Stomach (tissue), 9 donors: ENCODE results near the gene OS9. TPM values are rescaled to one million over a fixed set of nuclear protein-coding genes. Genes with fewer than 3 reads are reported as not detected.

ENCODE experiments used
- DNase-seq, 2 donors: peaks; one replicate each; pipeline versions ENCODE4 v3.0.0 to v3.0.0-alpha.2; 2013 to 2019
- H3K27ac ChIP-seq, 5 donors: fragments of 200-600 bp in 4 of 5; sonication (generic) in 4 of 5; one replicate each; pipeline ENCODE4 v1.5.1; 2013 to 2019; ENCODE audit warnings: mild to moderate bottlenecking in 1 of 5, moderate library complexity in 1 of 5
- H3K27me3 ChIP-seq, 3 donors: fragments of 200-600 bp; sonication (generic); one replicate each; pipeline ENCODE4 v1.5.1; 2017 to 2019; ENCODE audit warnings: mixed run types in 1 of 3
- H3K36me3 ChIP-seq, 4 donors: fragments of 200-600 bp; sonication (generic); 1 replicate in 3 of 4; 2 replicates in 1 of 4; pipeline ENCODE4 v1.5.1; 2016 to 2019
- H3K4me1 ChIP-seq, 4 donors: fragments of 200-600 bp; sonication (generic); one replicate each; pipeline ENCODE4 v1.5.1; 2016 to 2019
- H3K4me3 ChIP-seq, 4 donors: fragments of 200-600 bp; sonication (generic) in 3 of 4; one replicate each; pipeline ENCODE4 v1.5.1; 2016 to 2019; ENCODE audit warnings: mild to moderate bottlenecking in 1 of 4
- H3K9me3 ChIP-seq, 4 donors: fragments of 200-600 bp; sonication (generic); one replicate each; pipeline ENCODE4 v1.5.1; 2016 to 2019
- CTCF ChIP-seq, 7 experiments: fragments of 450-650 bp in 4 of 7; fragments of 200-600 bp in 3 of 7; sonication (generic) in 3 of 7; IDR thresholded peaks; one replicate each; pipeline ENCODE4 v1.5.1; 2016 to 2019; ENCODE audit warnings: antibody characterized with exemption in 7 of 7, control low read depth in 2 of 7, mild to moderate bottlenecking in 1 of 7
- EP300 ChIP-seq: sonication (generic); formaldehyde crosslinking; IDR thresholded peaks from one replicate; pipeline ENCODE4 v1.6.1; 2017; ENCODE audit warnings: antibody characterized with exemption
- POLR2A ChIP-seq, 4 donors: fragments of 450-650 bp; IDR thresholded peaks; one replicate each; pipeline ENCODE4 v1.6.1; 2016; ENCODE audit warnings: antibody characterized with exemption in 4 of 4, control low read depth in 2 of 4, mild to moderate bottlenecking in 1 of 4, moderate library complexity in 1 of 4
- POLR2AphosphoS5 ChIP-seq, 3 donors: sonication (generic); formaldehyde crosslinking; IDR thresholded peaks; one replicate each; pipeline ENCODE4 v1.6.1; 2016; ENCODE audit warnings: antibody characterized with exemption in 3 of 3
- WGBS, 5 donors: extraction: QIAGEN DNeasy Blood & Tissue Kit in 3 of 5; methylation state at CpG; one replicate each; pipeline versions ENCODE4 v1.1.5 to v1.1.7; 2013 to 2018; 5-methylcytosine and 5-hydroxymethylcytosine counted together
- intact Hi-C: fragments of 100-400 bp; cut with DNase I; formaldehyde crosslinking; loops from one replicate; pipeline ENCODE4 v1.15.1; 2023; ENCODE audit warnings: low total_unique reads
- polyA plus RNA-seq, 3 donors: library from polyadenylated mRNA; stranded (reverse); fragments of 200-250 nt; gene quantifications; one replicate each; pipeline ENCODE4 v1.2.3, GENCODE V29; 2013
- total RNA-seq, 5 donors: library from RNA; depleted of rRNA; stranded (reverse); fragments of >200 nt; gene quantifications; one replicate each; pipeline versions ENCODE4 v1.1.0 to v1.2.3, GENCODE V29; 2014 to 2016
- donor health status: healthy with polysubstance abuse.
- donor health status: Bipolar disorder and iron deficiency.
- donor health status: healthy.

The OS9 gene
- total and polyA plus RNA-seq, 8 donors = 85.8 to 408 (median 169) TPM

- Histone ChIP-seq H3K4me3 (no peak overlapping the region), H3K27me3 (peaks cover 16 to 96% (median 59%) of the 10 kb centered on the region in 3 donors), H3K4me1 (peaks cover 32 to 46% (median 41%) of the 10 kb centered on the region in 4 donors), H3K36me3 (peaks cover 0 to 39% (median 2%) of the 10 kb centered on the region in 4 donors), H3K27ac (no peak overlapping the region), H3K9me3 (no peaks in the 10 kb centered on the region)
- intact Hi-C loops = no loop called here
- DNase-seq = peak in 1 of 2 donors; percentile 61
- TF ChIP-seq POLR2A (IDR thresholded peaks at IDR 0.05) (no peak), EP300 (no peak), CTCF (IDR thresholded peaks at IDR 0.05) (no peak), POLR2AphosphoS5 (IDR thresholded peaks at IDR 0.05) (no peak)
- 15 to 28% (median 18%) methylated on average over 4 to 8 of the region's 8 CpGs for WGBS, 5 donors
These were observed 41.4 kb downstream of the OS9 start for GRCh38 chr12:57735198-57735855.

GRCh38 chr12:57735952-57736740, 42.2 kb downstream of the OS9 start:
- Histone ChIP-seq H3K4me3 (peak overlapping the region in 2 of 4 donors; percentile 11 to 13), H3K9me3 (no peaks in the 10 kb centered on the region), H3K4me1 (peaks cover 32 to 53% (median 41%) of the 10 kb centered on the region in 4 donors), H3K27me3 (peaks cover 16 to 96% (median 62%) of the 10 kb centered on the region in 3 donors), H3K27ac (no peak overlapping the region), H3K36me3 (peaks cover 0 to 31% (median 2%) of the 10 kb centered on the region in 4 donors)
- 15 to 36% (median 21%) methylated on average over 41 to 49 of the region's 49 CpGs for WGBS, 5 donors
- TF ChIP-seq POLR2A (IDR thresholded peaks at IDR 0.05) (no peak), CTCF (IDR thresholded peaks at IDR 0.05) (no peak)
- intact Hi-C loops = no loop called here
- DNase-seq = peak in 1 of 2 donors; percentile 74

GRCh38 chr12:57736741-57737466, 43.0 kb downstream of the OS9 start:
- WGBS, 5 donors = 12 to 26% (median 20%) methylated on average over 26 to 31 of the region's 31 CpGs
- Histone ChIP-seq H3K4me1 (peaks cover 32 to 53% (median 41%) of the 10 kb centered on the region in 4 donors), H3K27ac (no peak overlapping the region), H3K27me3 (peaks cover 16 to 97% (median 62%) of the 10 kb centered on the region in 3 donors), H3K9me3 (no peaks in the 10 kb centered on the region), H3K36me3 (peaks cover 0 to 26% (median 2%) of the 10 kb centered on the region in 4 donors), H3K4me3 (peak overlapping the region in 3 of 4 donors; percentile 37 to 48 (median 38))
- no peak for DNase-seq
- intact Hi-C loops = no loop called here
- TF ChIP-seq POLR2A (IDR thresholded peaks at IDR 0.05) (no peak), CTCF (IDR thresholded peaks at IDR 0.05) (no peak), EP300 (no peak), POLR2AphosphoS5 (IDR thresholded peaks at IDR 0.05) (no peak)
